Brain pericyte (primary cell): Measurements from ENCODE around the gene CAMKMT.

ENCODE experiments used
- DNase-seq: peaks from one replicate; pipeline ENCODE4 v3.0.0-alpha.2; 2012; ENCODE audit warnings: low read depth, low spot score

Gene CAMKMT

DNA sequence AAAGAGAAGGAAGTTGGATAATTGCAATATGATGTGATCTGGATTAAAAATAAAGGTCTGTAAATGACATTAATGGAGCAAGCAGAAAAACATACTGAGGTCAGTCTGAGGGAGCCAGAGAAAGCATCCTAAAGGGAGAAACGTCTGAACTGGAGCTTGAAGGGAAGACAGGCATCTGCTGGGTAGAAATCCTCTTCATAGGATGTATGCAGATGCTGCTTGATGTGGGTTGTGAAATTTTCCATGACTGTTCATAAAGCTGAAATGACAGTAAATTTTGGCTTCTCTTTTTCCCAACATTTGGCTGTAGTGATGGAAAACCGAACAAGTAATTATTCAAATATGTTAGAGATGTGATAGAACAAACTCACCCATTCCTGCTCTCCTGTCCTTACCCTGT lies 287.6 kb downstream of the CAMKMT start:
- DNase-seq = no peak

DNA sequence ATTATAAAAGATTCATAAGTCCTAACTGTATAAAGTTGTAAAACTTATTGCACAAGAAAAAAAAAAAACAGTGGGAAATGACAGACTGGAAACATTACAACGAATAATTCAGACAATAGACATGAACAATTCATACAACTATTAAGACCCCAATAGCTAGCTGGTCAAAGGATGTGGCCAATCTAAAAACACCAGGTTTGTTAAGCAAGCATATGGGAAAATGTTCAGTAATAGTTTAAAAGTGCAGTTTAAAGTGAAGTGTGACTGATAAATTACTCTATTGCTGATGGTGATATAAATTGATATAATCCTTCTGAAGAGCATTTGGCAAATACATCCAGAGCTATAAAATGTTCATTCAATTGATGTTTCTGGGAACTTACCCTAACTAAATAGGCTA lies 289.0 kb downstream of the CAMKMT start:
- DNase-seq = no peak

DNA sequence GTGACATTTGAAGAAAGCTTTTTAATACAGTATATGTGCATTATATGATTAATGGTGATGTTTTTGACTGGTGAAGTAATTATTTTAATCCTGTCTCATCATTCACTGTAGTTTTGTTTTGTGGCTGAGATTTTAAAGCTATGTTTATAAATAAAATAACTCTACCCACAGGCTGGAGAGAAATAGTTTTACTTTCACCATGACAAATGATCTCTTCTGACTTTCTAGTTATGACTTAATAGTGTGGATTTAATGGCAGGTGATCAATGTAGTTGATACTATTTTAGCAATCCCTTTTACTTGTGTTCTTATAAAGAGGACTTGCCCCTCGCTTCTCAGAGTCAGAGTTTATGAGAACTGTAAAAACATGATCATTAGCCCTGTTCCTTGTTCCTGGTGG lies 290.2 kb downstream of the CAMKMT start:
- DNase-seq = no peak

DNA sequence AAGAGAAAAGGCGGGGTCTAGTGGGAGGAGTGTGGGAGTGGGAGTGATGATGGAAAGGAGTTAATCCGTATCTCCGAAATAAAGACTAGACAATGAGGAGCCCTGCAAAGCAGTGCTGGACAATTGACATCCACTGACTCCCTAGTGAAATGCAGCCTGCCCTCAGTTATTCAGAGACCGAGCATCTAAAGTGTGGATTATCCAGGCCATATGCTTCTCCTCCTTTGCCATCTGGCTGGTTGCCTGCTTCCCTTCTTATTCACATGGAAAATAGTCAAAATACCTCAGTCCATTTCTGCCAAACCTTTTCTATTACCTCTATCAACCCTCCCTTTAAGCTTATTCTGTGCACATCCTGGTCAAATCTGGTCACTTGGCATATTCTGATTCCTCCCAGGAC lies 291.0 kb downstream of the CAMKMT start:
- no peak for DNase-seq

DNA sequence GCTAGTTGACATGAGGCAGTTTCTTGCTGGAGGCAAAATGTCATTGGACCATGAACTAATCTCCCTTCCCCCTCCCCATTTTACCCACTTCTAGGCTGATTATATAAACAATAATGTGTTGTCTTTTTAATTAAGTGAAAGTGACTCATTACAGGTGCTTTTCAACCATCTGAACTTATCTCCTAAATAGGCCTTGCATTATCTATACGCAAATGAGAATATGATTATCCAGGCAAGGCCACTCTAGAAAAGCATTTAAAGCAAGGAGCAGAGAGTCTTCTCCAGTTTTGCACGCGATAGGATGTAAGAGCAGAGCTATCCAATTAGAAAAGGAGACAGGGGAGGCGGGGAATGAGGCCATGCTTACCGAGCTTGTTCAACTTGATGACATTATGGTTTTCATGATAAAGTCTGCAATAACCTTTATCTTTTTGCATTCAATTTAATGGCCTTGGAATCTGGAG lies 293.7 kb downstream of the CAMKMT start:
- DNase-seq = no peak

DNA sequence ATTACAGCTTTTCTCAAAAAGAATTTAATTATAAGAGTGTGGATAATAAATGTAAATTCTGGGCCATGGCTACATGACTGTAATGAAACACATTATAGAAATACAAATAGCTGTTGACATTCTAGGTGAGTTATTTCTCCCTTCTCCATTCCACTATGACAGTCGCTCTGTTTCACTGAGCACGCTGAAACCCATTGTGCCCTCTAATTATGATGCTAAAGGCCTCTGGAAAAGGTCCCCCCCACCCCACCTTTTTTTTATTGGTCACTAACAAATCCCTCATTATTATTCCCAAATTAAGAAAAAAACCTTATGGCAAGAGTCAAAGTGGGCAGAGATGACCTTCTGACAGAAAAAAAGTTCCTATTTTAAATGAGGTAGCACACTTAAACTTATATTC lies 294.7 kb downstream of the CAMKMT start:
- DNase-seq = no peak

DNA sequence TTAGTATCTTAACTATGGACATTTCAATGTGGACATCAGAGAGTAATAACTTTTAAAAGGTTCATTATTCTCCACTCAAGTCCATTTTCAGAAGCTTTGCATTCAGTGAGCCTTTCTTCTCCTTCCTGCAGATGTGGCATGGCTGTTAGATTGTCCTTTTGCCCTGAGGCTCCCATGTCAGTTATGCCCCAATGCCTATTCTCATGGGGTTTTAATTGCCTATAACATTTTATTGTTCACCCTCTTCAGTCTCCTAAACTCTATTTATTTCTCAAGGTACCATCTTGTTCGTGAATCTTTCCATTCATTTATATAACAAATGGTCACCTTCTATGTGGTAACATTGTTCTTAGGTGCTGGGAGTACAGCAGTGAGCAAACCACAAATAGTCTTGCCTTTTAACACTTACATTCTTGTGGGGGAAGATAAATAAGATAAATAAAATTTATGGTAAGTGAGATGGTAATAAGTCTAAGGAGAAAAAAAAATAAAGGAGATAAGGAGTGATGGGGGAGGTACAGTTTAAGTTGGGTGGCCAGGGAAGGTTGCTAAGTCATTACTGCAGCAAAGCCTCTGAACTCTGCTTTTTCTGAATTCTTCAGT lies 301.8 kb downstream of the CAMKMT start:
- no peak for DNase-seq

DNA sequence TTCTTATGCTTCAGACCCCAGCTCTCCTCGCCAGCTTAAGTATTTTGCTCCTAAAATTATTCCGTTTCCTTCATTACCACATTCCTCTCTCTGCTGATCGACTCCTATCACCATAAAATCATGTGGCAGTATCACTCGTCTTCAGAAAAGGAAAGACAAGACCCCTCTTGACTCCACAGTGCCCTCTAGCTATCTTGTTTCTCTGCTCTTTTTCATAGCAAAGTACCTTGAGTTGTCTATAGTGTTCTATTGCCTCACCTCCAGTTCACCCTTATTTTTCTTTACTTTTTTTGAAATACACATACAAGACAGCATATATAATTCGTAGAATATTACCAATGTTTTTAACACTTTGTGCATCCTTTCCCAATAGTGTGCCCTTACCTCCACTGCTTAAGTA lies 306.6 kb downstream of the CAMKMT start:
- no peak for DNase-seq

DNA sequence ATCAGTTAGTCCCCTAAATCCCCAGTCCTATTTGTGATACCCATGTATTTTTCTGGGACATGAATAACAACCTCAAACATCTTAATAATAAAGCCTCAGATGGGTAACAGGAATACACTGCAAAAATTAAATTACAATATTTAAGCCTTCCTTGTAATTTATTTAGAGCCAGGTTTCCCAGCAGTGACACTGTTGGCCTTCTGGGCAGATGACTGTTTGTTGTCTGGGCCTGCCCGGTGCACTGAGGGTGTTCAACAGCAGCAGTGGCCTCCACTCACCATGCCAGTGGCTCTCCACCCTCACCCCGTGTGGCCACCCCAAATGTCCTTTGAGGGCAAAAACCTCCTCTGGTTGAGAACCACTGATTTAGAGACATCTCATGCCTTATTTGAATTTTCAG lies 309.5 kb downstream of the CAMKMT start:
- no peak for DNase-seq

DNA sequence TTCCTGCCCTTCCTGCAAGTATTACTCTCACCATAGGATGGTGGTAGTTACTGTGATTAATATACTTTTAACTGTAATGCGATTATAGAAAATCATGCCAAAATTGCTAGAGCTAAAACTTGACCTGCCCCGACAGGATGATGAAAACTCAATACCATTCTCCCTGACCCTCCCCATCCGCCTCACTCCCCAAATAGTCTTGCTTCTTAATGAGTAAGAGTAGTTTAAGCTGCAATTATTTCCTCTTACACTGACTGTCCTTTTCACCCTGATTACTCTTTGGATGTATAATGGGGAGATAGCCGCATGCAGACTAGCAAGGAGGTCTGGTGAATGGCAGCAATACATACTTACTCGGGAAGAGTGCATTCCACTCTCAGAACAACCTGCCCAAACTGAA lies 310.2 kb downstream of the CAMKMT start:
- no peak for DNase-seq

DNA sequence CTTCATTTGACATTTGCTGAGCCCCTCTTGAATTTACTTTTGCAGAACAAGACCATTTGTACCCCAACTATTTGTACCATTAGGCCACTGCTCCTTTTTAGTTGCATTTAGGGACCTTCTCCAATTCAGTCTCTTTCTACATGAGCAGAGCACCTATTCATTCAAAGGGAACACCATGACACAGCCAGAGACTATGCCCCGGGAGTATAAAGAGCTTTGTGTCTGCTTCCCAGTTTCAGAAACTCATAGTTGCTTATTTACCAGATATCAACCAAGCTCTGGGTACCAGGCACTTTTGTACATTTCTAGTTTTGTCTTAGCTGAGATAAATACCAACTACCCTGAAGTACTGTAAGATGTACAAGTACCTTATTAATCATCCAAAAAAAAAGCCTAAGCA lies 310.7 kb downstream of the CAMKMT start:
- no peak for DNase-seq

DNA sequence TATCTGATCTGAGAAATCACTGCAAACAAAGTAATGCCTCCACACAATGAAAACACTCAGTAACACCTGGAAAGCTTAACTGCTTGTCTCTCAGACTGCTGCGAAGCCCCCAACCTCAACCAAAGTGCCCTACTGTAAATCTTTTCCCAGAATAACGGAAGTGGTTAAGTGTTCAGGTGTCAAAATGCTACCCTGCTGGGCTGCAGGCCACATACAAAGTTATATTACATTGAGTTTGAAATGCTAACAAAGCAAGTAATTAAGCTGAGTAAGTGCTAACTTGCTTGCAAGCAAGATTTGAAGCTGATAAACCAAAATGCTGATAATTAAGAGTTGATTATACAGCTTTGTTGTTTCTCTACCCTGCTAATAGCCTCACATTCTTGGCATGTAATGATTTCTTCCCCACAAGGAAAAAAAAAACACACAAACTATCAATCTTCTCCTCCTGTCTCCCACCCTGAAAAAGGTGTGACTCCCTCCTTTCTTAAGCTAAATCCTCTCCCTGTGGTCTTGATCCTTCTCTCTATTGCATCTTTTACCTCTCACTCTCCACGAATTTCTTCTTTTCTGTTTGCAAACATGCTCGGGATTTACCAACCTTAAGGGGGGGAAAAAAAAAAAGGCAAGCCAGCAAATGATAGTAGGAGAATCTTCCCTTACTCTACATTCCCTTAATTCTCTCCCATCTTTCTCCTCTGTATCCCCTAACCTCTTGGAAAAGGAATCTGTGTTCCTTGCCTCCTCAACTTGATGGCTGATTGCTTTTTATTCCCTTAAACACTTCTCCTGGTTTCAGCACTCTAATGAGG lies 312.9 kb downstream of the CAMKMT start:
- no peak for DNase-seq

DNA sequence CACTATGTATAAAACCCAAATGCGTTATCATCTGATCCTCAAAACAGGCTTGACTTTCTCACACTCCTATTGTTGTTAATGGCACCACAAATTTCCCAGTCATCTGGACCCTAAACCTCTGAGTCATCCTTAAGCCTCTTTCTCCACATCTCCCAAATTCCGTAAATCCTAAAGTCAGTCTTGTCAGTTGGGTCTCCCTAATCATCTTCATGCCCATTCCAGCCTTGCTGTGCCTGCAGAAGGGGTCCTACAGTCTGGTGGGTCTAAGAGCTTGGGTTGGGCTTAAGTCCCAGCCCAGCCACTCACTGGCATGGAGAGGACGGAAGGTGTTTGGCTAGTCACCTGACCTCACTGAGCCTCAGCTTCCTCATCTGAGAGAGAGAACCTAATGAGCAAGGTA lies 314.6 kb downstream of the CAMKMT start:
- DNase-seq = no peak

DNA sequence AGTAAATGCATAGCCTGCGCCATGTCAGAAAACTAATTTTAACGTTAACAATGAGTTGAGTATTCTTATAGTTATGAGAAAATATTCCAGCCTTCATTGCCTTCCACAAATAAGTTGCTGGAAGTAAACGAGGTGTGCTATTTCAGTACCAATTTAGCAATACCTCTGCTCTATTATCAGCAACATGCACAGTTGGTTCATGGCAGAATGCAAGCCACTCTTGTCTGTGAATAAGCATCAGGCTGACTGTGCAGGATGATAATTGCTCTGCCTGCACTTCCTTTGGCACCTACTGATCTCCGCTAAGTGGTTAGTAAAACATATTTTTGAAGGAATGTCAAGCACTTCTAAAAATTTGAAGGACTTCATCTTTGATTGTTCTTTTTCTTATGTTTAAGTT lies 317.8 kb downstream of the CAMKMT start:
- DNase-seq = no peak

DNA sequence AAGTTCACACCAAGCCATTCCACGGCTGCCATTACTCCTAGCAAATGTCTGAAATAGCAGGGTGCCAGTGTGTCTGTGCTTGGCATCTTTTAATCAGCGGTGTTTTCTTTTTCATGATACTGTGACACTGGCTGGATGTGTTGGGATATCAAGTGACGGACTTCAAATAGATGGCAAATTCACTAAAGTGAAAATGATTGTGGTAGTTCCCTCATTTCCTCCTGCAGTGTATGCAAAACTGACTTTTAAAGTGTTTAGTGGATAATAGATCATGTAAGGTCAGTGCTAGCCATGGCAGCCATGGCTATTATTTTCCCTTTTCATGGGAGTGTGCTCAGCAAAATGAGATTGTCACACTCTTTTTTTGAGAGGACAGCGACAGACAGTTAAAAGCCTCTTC lies 318.2 kb downstream of the CAMKMT start:
- no peak for DNase-seq

DNA sequence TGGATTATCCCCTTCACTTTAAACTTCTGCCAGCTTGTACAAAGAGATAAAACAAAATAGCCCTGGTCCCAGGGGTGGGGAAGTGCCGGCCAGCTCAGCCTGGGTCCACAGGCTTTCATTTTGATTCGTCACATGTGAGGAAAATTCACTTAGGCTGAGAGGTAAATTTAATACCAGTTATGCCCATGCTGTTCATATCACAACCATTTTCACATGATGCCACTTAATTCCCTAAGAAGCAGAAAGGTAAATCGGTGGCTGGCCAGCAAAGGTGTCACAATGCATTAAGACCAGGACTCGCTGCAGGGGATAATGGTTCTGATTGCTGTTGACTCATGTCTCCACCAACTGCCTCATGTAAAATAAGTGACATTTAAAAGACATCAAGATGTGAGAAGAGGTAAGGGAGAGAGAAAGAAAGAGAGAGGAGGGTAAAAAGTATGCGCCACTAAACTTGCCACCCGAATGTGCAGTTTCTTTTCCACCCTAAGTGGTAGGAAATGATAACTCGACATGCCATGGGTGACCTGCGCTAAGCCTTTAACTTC lies 318.8 kb downstream of the CAMKMT start:
- DNase-seq = no peak

DNA sequence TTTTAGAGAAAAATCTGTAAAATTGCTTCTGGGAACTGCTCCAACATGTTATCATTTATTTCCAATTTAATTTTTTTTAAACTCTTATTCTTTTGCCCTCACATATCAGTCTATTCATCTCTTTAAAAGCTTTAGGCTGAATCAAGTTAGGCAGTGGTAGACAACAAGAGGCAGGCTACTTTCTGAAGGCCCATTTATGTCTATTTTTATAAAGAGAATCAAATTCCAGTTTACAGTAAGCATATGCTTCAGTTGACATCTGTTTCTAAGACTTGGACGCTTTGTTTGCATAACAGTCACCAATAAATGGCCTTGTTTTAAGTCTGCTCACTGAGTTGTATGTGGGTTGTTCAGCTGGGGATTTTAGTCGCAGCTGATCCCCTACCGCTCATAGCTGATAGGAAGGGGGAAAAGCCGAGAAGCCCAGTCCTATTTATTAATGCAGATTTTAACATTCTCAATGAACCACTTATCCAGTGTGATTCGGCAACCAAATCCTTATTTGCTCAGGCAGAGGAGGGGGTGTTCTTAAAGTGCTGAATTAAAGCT lies 319.3 kb downstream of the CAMKMT start:
- no peak for DNase-seq

DNA sequence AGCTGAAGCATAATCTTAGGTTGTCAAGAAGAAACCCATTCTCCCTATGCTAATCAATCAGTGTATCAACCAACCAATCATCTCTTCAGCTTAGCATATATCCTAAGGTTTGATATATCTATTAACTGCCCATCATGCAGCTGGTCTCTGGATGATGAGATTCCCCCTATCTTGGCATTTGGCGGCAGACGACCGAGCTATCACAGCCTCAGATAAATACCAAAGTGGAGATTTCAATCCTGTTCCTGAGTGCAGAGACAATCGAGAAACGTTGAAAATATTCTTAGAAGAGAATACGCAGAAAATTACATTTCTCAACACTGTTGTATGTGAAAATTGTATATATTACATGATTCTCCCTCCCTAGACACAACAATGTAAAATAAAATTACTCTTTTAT lies 320.7 kb downstream of the CAMKMT start:
- no peak for DNase-seq

DNA sequence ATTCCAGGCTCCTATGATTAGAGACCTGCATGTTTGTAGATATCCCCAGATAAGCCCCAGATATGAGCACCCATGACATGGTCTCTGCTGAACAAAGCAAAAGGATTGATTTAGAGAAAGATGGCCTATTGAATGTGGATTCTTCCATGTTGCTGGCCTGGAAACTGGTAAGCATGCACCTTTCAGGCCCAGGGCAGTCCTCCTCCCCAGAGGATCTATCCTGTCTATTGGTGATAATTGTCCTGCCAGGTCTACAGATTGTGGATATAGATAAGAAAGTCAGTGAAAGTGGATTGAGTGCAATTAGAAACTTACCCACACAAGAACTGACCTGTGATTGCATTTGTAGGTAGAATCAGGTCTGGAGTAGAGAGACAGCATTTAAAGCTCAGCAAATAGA lies 322.8 kb downstream of the CAMKMT start:
- DNase-seq = no peak

DNA sequence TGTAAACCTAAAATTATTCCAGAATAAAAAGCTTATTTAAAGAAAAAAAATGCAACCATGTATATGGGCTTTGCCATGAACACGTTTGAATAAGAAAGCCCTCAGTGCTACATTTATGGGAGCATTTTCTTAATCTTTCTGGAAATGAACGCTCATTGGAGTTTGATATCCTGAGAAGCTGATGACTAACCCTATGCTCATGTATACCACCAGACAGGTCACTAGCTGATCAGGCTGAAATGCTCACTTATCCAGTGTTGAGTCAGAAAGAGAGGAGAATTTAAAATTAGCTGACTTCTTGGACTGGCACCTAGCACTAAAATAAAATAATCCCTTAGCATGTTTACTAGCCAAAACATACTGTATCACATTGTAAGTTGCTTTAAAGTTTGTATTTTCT lies 324.8 kb downstream of the CAMKMT start:
- DNase-seq = no peak

DNA sequence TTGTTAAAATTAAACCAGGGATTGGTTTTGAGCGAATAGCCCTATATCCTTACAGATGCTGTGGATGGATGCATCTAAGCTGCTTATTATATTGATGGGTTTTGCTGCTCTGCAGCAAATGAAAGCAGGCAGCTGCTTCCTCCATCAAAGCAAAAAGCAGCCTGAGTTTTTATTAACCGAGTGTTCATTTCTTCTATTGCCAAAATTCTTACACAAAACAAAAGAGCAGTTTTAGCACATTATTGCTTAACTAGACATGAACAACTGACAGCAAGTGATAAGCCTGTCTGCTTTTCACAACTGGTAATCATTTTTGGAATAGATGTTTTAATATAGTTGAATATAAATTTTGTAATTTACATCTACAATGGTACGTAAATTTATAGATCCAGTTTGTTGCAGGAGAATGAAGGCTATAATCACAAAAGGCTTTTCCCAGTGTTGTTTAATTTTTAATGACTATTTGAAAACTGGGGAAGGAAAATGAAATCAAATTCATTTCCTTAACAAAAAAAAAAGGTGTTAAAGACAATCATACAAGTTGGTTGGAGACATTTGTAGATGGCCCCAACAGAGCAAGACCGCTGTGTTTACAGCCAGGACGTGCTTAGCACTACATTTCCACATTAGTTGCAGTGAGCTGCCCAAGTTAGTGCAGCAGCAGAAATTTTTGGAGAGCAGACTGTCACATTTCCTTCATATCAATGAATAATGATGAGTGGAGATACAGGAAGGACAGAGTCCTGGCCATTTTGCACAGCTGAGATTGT lies 326.1 kb downstream of the CAMKMT start:
- no peak for DNase-seq

DNA sequence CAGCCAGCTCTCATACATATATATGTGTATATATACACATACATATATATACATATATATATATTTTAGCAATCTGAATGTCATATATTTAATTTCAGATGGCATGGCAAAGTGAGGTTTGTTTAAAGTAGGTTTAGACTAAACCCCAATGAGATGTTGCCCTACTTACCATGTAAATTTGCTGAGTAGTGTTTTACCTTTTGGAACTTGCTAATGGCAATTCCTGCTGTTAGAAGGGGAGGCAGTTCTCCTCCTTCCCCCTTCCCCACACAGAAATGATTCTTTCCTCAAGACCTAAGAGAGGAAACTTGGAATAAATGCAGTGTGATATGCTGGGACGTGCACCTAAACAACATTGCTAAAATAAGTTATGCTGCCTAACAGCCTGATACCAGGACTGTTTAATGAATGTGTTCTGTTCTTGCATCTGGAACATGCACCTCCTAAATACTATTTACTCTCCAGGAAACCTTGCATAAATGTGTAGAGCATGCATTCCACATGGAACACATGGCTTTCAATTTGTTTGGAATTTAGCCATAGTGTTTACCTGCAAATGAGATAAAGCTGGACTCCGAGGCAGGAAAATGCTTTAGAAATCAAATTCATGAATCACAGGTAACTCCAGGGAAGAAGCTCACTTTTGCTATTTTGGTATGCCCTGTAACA lies 326.8 kb downstream of the CAMKMT start:
- DNase-seq = no peak
